ENCODE measurements around the gene CCL24. TPM values are rescaled to one million over a fixed set of nuclear protein-coding genes. Genes with fewer than 3 reads are reported as not detected.
"Not testable (repeated sequence)": the region's sequence is repeated elsewhere in the genome, so short reads cannot be mapped to it uniquely, and the experiment has no call there.

The CCL24 gene
- total and polyA plus RNA-seq, 10 of the 15 experiments (the other 5 are each of a cell fraction or from before 2014, with no cell fraction given) = not detected

DNA sequence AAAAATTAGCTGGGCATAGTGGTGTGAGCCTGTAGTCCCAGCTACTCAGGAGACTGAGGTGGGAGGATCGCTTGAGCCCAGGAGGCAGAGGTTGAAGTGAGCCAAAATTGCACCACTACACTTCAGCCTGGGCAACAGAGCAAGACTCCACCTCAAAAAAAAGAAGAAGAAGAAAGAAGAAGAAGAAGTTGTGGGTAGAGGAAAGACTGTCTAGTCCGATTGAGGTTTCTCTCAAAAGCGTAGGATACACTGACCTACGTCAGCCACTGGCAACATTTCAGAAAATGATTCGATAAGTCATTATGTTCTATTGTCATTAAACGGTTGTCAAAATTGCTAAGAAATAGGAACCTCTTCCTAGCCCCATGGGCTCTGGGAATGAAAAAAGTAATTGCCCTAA lies 42.9 kb upstream of the CCL24 start (continued):
- TF ChIP-seq CEBPZ (IDR thresholded peaks at IDR 0.05; ENCODE audit: low read depth, low read length) (no peak), SUPT20H (IDR thresholded peaks at IDR 0.05; ENCODE audit: borderline replicate concordance, control insufficient read depth, low read depth, low read length) (no peak)

GRCh38 chr7:75854813-75855345 lies 41.3 kb upstream of the CCL24 start:
- BruUV-seq (replicated peaks); H3K9ac ChIP-seq (ENCODE audit: control insufficient read depth, insufficient read depth, low read length); H4K20me1 ChIP-seq (ENCODE audit: control insufficient read depth, insufficient read depth); H3K9me3 ChIP-seq (replicated peaks; ENCODE audit: control insufficient read depth, insufficient read depth, low read length); H2AFZ ChIP-seq (ENCODE audit: control insufficient read depth, low read depth, low read length); in situ Hi-C loops (cut with MboI); CTCF ChIA-PET; H3K27ac ChIP-seq (ENCODE audit: control insufficient read depth, insufficient read depth); H3K4me3 ChIP-seq; FAIRE-seq; H3K79me2 ChIP-seq (ENCODE audit: control insufficient read depth, insufficient read depth, low read length); POLR2A ChIA-PET; RAD21 ChIA-PET (ENCODE audit: unreplicated experiment); intact Hi-C loops (cut with micrococcal nuclease; ENCODE audit: unreplicated experiment); H3K36me3 ChIP-seq (ENCODE audit: control insufficient read depth in 2 of 2, insufficient read depth in 2 of 2, low read length in 1 of 2); H3K4me2 ChIP-seq (ENCODE audit: control insufficient read depth, insufficient read depth); H3K4me1 ChIP-seq (ENCODE audit: control insufficient read depth, insufficient read depth, low read length); H3K27me3 ChIP-seq (replicated peaks in 1 of 2; ENCODE audit: control insufficient read depth in 2 of 2, insufficient read depth in 2 of 2, low read length in 1 of 2); ATAC-seq; DNase-seq (ENCODE audit: low read depth, low spot score): not testable (repeated sequence)
- SMC1A ChIA-PET (ENCODE audit: uncharacterized antibody, unreplicated experiment) = interaction anchor here (1.3 kb wide), 1 partner anchor 165 kb away, joined by 4 read pairs; no protein-coding TSS in a partner anchor
- 74% methylated on average over 10 of the region's 10 CpGs for WGBS (ENCODE audit: insufficient coverage, insufficient replicate concordance, low lambda C conversion rate, missing lambda C conversion rate)

Data from GM12878 (cell line).